GM11168 (cell line): ENCODE results near the gene RARA.

Experiments used
- in situ Hi-C: fragments of 300-500 bp; cut with MboI; formaldehyde crosslinking; loops from one replicate; pipeline ENCODE4 v1.12.0; 2022; ENCODE audit warnings: low sequenced_read_pairs; ENCODE audit not compliant: unreplicated experiment

RARA gene

DNA sequence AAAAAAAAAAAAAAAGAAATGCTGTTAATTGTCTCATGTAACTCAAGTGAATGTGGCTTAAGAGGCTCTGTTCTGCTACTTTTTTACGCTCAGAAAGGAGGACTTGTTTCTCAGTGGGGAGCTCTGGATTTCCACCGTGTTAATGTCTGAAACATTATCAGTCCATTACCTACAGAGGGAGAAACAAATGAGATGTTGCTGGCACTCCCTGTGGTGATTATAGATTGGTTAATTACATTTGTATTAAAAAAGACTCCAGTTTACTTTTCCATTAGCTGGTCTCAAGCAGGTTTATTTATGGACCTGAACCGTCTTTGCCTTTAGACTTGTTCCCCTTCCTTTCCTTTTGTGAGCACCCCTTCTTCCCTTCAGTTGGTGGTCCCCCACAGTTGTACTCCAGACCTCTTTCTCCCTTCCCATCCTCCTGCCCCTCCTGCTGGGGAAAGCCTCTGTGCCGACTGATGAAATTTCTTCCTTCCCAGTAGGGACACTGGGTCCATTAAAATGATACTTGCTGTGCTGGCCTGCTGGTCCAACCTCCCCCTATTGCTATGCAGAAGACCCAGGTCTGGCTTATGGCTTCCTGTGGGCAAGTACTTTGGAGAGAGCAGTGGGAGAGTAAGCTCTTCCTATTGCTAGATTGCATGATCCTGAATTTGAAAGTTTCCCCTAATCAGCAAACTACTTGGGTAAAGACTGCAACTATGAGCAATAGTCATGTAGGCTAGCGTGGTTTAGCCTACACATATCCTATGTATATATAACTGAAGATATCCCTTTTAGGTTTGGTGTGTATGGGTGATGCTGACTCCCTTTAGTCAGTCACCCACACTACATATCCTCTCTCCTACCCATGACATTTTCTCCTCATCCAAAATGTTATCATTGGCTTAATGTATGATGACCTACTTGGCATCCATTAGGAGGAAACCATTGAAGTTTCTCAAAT lies 13.2 kb upstream of the RARA start:
- in situ Hi-C loops = loop anchor here (10.0 kb wide), 1 partner anchor 119 kb away; the partner anchor contains the start of gene TOP2A

DNA sequence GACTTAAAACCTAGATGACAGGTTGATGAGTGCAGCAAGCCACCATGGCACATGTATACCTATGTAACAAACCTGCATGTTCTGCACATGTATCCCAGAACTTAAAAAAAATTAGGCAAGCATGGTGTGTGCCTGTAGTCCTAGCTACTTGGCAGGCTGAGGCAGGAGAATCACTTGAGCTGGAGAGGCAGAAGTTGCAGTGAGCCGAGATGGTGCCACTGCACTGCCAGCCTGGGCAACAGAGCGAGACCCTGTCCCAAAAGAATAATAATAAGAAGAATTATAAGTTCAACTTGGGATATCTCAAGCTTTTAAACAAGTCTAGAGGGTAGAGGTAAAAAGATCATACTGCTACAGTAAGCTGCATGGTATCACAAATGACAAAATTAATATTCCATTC lies 11.5 kb upstream of the RARA start:
- in situ Hi-C loops = loop anchor here (10.0 kb wide), 1 partner anchor 117 kb away; the partner anchor contains the start of gene TOP2A

DNA sequence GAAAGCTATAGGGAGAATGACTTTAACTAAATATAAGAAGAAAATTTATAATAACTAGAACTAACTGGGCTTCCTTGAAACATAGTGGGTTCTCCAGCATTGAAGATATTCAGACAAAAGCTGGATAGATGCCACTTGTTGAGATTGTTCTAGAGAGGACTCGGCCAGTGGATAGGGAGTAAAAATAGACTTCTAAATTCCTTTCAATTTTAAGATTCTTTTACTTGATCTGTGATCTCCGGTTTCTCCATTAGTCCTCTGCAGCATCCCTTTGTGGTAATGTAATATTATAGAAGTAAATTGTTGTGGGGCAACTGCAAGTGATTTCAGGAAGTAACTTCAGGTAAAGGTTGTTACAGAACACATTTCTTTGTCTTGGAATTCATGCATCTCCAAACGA lies 10.3 kb upstream of the RARA start:
- in situ Hi-C loops = loop anchor here (10.0 kb wide), 1 partner anchor 116 kb away; the partner anchor contains the start of gene TOP2A

DNA sequence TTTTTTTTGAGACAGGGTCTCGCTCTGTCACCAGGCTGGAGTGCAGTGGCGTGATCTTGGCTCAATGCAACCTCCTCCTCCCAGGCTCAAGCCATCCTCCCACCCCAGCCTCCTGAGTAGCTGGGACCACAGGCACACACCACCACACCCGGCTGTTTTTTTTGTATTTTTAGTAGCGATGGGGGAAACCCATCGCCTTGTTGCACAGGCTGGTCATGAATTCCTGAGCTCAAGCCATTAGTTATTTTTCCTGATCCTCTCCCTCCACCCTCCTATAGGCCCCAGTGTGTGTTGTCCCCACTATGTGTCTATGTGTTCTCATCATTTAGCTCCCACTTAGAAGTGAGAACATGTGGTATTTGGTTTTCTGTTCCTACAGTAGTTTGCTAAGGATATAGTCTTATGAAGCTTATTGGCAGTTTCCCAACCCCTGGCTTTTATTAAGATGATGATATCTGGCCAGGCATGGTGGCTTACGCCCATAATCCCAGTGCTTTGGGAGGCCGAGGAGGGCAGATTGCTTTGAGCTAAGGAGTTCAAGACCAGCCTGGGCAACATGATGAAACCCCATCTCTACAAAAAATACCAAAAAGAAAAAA lies 9.7 kb upstream of the RARA start:
- in situ Hi-C loops = loop anchor here (10.0 kb wide), 1 partner anchor 116 kb away; the partner anchor contains the start of gene TOP2A

DNA sequence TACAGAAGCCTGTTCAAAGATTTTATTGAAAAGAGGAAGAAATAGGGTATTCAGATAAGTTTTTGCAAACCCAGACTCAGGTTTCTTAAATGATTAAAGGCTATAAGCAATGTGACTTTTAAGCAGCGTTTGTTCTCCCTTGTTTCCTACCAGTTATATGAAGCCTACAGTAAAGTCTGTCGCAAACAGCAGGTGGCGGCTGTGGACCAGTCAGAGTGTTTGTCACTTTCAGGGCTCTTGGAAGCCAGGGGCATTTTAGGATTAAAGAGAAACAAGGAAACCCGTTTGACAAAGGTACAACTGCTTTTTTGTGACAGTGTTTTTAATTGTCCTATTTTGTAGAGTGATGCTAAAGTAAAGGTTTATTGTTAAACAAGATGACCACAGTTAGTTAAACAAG lies 7.7 kb upstream of the RARA start:
- in situ Hi-C loops = loop anchor here (10.0 kb wide), 1 partner anchor 53 kb away; no protein-coding TSS in a partner anchor

DNA sequence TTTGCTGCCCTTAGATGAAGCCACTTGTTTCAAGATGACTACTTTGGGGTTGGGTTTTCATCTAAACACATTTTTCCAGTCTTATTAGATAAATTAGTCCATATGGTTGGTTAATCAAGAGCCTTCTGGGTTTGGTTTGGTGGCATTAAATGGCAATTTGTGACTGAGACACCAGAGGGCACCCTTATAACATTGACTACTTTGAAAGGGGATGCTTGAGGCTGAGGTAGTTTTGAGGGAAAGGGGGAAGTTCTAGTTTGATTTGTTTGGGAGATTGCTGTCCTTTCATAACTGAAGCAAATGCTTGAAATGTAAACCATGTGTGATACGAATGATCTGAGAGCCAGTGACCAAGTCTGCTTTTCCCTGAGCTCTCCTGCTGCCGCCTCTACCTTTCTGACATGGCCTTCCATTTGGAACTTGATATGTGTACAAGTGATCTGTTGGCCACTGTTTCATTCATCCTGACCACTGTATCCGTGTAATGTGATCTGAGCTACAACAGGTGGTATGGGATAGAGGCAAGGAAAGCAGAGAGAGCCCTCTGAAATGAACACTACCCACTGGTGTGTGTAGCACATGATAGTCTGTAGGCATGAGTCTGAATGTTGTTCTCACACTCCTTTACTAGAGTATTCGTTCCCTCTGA lies 5.8 kb upstream of the RARA start:
- in situ Hi-C loops = loop anchor here (10.0 kb wide), 1 partner anchor 52 kb away; no protein-coding TSS in a partner anchor

DNA sequence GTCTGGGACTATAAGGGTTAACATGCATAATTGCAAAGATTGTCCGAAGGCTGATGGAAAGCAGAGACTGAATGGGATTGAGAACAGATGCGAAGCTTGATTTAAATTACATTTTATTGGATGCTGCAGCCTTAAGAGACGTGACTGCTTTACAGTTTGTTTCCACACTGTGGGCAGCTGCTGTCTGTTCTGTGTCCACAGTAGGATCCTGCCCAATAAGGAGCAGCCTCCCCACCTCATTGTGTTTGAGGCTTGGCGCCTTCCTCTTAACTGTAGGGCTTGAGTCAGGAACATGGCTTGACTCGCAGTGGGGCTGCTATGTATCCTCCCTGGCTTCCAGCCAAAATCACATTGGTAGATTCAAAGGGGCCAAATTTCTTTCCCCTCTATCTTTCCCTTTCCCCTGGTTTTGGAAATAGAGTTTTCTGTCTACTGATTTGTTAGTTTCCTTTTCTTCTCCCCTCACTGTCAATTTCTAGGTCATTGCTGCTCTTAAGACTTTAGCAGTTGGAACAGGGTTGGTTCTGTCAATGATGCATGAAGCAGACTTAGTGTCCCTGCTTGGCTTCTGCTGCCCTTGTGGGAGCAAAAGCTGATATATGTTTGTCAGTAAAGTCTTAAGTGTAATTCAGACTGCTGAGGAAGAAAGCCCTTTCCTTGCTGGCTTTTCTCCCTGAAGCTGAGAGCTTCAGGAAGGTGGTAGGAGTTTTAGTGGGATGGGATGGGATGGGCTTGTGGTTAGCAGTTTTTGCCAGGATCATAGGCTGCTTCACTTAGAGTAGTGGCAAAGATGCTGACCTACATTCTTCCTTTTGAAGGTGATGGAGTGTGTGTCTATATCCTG lies 5.0 kb upstream of the RARA start:
- in situ Hi-C loops = loop anchor here (10.0 kb wide), 1 partner anchor 51 kb away; no protein-coding TSS in a partner anchor

DNA sequence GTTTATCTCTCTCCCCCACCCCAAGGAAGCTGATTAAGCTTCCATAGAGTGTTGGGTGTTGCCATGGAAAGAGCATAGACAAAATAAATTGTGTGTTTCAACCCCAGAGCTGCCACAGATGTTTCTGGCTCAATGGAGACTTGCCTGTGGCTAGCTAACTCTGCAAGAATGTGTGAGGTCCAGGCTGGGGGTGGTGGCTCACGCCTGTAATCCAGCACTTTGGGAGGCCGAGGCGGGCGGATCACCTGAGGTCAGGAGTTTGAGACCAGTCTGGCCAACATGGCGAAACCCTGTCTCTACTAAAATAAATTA lies 4.5 kb upstream of the RARA start:
- in situ Hi-C loops = loop anchor here (10.0 kb wide), 1 partner anchor 50 kb away; no protein-coding TSS in a partner anchor

DNA sequence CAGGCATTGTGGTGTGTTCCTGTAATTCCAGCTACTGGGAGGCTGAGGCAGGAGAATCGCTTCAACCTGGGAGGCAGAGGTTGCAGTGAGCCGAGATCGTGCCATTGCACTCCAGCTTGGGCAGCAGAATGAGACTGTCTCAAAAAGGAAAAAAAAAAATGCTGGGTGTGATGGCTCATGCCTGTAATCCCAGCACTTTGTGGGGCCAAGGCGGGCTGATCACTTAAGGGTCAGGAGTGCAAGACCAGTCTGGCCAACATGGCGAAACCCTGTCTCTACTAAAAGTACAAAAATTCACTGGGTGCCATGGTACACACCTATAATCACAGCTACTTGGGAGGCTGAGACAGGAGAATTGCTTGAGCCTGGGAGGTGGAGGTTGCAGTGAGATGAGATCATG lies 4.1 kb upstream of the RARA start:
- in situ Hi-C loops = loop anchor here (10.0 kb wide), 1 partner anchor 50 kb away; no protein-coding TSS in a partner anchor

DNA sequence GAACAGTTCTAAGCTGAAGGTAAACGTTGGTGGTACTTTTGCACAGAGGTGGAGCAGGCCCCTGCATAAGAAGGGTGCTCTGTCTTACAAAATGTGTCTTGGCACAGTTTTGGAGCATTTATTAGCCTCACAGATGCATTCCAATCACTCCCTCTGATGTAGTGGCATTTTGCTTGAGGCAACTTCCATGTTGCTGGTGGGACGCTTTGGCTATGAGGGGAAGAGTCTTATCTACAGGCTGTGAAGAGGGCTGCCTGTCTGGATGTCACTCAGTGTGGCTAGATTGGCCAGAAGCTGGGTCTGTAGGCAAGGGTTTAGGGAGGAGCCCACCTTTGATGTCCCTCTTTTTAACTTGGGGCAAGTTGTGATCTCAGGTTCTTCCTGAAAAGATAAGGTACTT lies 2.6 kb upstream of the RARA start:
- in situ Hi-C loops = loop anchor here (10.0 kb wide), 1 partner anchor 48 kb away; no protein-coding TSS in a partner anchor

DNA sequence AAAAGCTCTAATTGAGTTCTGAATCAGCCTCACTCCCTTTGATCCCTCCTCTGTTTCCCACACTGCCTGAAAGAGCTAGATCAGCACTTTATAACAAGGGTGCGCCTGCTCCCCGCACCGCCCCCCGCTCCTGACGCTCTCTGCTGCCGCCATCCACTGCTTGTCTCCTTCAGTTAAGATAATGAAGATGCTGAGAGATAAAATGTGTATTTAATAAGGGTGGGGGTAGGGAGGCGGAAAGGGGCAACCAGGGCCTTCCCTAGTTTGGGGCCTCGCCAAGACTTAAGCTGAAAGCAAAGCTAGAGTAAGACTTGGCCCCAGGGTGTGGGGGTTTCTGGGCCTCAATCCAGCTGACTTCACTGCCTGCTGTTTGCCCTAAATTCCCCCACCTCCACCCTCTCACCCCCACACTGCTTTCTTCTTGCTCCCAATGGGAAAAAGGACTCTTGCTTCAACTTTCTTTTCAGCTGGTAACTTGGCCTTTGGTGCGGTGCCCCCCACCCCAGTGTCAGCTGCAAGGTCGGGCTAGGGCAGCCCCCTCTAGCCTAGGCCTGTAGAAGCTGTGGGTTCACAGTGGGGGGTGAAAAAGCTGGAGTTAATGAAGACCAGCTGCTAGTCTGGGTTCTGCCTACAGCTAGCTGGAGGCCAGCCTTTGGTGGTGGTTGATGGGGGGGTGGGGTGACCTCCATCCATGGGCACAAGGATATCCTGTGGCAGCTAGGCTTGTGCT lies 1.8 kb upstream of the RARA start:
- in situ Hi-C loops = loop anchor here (10.0 kb wide), 1 partner anchor 48 kb away; no protein-coding TSS in a partner anchor

DNA sequence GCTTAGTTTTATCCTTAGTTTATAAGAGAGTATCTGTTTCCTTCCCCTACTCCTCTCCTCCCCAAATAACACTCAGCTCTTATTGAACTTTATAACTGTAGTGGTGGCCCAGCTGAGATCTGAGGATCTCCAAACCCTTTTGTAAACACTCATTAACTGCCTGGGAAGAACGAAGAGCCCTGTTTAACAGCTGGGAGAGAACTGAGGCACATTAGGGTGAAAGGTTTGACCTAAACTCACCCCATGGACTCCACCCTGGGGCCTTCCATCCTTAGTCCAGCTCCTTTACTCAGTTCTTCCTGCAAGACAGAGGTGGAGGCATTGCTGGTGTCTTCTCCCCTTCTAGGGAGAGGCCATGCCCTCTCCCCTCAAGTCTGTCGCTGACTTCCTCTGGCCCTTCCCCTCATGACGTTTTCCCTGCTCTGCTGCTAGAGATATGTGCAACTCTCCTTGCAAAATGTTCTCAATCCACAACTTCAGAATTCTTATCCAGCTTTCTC lies 1.2 kb upstream of the RARA start:
- in situ Hi-C loops = loop anchor here (10.0 kb wide), 1 partner anchor 47 kb away; no protein-coding TSS in a partner anchor

DNA sequence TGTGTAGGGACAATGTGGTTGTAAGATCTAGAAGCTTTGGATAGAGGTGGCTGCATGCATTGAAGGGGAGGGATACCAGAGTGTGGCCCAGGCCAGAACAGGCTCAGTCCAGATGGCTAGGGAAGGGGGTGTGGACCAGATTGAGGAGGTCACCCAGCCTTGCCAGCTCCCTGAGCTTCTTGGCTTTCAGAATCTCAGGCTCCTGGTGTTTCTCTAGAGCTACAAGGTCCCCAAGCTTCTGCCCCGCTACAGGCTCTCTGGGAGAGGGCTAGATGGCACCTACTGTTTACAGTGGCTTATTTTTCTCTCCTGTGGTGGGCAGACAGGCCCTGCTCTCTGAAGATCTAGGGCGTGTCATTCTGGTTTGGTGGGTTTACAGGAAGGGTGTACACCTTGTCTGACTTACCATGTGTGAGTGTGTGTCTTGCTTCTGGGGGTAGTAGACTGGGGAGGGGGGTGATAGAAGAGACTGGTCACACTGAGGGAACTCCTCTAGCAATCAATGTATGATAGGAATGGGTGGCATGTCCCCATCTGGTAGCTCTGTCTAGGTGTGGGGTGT lies 1.1 kb downstream of the RARA start:
- in situ Hi-C loops = loop anchor here (10.0 kb wide), 1 partner anchor 45 kb away; no protein-coding TSS in a partner anchor

DNA sequence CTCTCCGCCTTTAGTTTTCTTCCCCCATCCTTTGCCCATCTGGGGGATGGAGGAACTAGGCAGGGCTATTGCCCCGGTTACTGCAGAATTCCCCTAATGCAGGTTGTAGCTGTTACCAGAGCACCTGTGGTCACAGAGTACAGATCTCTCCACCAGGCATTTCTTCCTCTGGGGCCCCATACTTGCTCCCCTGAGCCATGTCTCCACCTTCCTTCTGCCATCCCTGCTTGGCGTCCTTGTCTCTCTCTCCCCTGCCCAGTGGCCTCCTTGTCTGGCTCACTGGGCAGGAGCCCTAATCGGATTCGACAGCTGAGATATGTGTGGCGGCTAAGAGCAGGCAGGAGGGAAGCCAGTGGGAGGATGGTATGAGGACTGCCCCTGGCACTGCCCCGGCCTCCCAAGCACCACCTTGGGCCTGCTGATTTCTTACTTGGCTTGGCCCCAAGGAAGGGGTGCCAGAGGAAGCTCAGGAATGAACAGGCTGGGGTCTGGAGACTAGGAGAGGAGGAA lies 2.0 kb downstream of the RARA start:
- in situ Hi-C loops = no loop called here

DNA sequence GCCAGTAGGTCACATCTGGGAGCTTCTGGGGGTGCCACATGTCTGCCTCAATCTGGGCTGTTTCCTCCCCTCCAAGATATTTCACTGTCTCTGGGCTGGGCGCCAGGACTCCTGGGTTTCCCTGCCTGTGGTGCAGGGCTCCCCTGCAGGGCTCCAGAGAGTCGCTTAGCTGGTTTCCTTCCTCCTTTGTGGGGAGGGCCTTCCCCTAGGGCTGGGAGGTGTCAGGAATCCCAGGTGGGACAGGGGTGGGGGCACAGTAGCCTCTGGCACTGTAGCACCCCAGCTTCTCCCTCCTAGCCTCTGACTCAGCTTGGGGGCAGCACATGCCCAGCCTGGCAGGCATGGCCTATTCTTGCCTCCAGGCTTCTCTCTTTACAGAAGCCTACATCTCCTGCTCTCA lies 2.6 kb downstream of the RARA start:
- in situ Hi-C loops = no loop called here

DNA sequence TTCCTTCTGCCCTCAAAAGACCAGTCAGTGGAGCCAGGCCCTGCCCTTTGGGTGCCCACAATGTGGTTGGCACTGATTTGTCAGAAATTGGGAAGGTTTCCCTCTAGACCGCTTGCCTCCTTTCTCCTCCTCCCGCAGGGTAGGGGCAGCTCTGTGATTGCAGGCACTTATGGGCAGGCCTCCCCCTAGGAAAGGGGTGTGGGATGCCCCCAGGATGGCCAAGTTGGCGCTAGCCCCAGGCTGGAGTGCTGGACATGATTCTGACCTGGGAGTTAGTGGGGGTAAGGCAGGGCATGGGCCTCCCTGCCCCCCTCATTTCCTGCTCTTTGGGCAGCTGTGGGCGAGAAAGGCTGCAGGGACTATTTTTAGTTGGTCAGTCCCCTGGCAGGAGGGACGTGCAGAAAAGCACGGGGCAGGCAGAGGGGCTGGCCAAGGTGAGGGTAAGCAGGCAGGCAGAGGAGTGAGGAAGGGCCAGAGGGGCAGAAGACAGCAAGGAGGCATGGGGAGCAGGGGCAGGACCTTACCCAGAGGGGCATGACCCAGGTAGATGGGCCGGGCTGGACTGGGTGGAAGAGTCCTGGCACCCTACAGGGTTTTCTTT lies 3.3 kb downstream of the RARA start:
- in situ Hi-C loops = no loop called here

DNA sequence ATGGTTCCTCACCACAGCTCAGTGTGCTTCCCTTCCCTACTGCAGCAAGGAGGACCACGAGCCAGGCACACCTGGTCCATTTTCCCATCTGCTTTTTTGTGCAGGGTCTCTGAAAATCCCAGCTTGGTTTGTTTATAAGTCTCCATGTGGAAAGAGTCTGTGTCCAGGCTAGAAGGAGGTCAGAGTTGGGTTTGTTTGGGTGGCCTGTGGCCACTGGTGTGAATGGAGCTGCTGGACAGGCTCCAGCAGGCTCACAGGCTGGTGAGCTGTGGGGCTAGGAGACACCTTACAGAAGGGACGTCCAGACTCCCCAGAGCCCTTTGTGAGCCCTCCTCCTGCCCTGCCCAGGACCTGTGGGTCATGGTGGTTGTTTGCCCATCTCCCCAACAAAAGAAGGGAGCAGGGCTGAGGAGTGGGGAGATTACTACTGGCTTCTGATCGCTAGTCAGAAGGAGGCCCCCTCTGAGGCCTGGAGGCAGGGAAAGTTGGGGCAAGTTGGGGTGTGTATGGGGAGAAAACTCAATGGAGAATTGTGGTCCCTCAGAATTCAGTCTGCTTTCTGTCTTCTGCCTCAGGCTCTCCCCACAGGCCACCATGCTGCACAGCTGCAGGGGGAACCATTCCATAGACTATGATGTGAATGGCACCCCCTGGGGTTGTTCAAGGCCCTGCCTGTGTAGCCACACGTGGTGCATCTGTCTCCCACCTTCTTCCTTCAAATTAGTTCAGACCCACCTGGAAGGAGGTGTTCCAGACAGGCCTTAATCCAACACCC lies 4.1 kb downstream of the RARA start:
- in situ Hi-C loops = no loop called here
